HK-2 (cell line): ENCODE measurements around the gene NOL12.
"Not testable (repeated sequence)": the region's sequence is repeated elsewhere in the genome, so short reads cannot be mapped to it uniquely, and the experiment has no call there.

ENCODE experiments used
- DNase-seq: peaks from one replicate; pipeline ENCODE4 v3.0.0-alpha.2; 2018; ENCODE audit not compliant: unreplicated experiment

The NOL12 gene

DNA sequence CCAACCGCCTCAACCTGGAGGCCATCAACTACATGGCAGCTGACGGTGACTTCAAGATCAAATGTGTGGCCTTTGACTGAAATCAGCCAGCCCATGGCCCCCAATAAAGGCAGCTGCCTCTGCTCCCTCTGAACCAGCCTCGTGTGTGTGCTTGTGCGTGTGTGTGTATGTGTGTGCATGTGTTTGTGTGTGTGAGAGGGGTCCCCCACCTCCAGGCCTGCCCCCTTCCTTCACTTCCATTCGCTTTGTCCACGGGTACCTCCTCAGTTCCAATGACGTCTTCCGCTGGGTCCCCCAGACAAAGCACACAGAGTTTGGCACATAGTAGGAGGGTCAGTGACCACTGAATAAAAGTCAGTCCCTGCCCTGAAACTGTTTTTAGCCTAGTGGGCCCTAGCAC is 6.5 kb upstream of the NOL12 start:
- DNase-seq, result no peak

DNA sequence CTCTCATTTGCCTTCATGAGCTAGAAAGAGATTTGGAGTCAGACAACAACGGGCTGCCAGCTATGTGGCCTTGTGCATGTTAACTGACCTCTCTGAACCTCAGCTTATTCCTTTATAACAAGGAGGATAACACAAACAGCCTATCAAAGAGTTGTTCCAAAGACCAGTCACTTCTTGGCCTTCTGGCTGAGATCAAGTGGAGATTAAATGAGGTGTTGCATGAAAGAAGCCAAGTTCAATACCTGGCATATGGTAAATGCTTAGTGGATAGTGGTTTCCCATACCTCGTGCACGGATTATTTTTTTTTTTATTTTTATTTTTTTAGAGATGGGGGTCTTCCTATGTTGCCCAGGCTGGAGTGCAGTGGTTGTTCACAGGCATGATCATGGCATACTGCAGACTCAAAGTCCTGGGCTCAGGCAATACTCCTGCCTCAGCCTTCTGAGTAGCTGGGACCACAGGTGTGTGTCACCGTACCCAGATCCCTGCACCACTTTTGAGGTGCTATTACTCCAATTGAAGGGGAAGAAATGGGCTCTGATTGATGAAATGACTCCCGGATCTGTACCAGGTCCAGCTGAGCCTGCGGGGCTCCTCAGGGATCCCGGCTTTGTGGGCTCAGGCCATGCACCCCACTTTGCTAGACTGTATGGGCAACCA is 5.8 kb upstream of the NOL12 start:
- no peak for DNase-seq

DNA sequence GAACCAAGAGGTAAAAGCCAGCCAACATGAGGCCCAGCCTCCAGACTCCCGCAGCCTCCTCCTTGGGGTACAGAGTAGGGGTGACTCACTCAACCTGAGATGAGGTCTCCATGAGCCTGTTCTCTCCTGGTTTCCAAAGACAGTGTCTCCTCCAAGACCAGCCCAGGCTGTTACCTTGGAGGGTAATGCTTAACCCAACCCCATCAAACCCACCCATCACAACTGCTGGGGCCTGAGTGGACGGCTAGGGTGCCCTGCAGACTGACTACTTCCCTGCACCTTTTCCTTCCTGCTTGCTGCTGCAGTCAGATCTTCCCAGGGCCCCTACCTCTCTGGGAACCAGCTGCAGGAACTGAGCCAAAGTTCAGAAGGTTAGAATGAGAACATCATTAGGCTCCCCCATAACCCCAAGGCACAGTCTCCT is 5.1 kb upstream of the NOL12 start:
- no peak for DNase-seq

DNA sequence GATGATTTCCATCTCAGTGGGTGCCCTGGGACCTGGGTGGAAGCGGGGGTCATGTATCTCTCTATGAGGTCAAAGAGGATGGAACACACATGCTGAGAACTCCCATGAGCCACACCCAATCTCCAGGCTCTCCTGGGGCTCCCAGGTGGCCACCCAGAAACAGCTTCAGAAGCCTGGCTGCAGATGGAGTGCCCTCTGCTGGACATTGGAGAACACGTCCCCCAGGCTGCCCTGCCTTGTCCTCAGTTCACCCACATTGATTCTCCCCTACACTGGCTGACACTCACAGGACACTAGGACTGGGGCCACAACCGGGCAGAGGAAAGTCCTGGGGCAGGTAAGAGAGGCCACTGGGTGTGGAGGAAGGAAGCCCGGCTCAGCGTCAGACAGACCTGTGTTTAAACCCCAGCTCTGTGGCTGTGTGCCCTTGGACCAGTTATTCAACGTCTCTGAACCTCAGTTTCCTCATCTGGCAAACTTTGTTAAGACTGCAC is 4.5 kb upstream of the NOL12 start:
- DNase-seq, result peak; percentile 63

DNA sequence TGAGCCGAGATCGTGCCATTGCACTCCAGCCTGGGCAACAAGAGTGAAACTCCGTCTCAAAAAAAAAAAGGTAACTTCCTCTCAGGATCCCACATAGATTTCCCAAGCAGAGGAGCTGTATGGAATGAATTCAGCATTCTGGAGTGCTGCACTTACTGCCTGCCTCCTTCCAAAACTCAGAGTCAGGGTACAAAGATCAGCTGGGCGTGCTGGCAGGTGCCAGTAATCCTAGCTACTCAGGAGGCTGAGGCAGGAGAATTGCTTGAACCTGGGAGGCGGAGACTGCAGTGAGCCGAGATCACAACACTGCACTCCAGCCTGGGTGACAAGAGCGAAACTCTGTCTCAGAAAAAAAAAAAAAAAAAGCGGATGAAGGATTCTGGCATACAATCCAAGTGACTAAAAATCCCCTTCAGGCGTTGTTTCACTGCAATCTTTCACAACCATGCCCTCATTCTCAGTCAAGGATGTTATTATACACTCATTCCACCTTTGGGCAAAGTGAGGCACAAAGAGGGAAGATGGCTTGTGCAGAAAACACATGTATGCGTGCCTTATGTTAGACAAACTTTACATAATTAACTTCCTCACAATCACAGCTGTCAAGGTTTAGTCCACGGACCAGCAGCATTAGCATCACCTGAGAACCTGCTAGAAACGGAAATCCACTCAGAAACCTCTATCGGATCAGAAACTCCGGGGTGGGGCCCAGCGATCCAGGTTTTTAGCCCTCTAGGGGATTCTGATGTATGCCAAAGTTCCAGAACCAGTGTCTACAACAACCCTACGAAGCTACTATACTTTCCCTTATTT is 1.1 kb upstream of the NOL12 start:
- DNase-seq, result no peak

DNA sequence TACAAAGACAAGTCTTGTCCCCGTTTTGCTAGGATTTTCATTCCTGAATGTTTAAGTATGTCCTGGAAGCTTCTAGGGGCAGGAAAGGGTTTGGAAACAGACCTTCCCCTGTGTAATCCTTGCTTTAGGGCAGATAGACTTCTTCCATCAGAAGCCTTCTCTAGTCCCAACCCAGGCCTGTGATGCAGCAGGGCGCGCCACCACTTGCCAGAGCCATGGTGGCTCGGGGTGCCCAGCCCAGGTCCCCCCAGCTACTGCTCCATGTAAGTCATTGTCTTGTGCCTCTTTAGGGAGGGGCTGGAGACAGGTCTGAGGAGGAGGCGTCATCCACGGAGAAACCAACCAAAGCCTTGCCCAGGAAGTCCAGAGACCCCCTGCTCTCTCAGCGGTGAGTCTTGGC is 4.3 kb downstream of the NOL12 start:
- no peak for DNase-seq

DNA sequence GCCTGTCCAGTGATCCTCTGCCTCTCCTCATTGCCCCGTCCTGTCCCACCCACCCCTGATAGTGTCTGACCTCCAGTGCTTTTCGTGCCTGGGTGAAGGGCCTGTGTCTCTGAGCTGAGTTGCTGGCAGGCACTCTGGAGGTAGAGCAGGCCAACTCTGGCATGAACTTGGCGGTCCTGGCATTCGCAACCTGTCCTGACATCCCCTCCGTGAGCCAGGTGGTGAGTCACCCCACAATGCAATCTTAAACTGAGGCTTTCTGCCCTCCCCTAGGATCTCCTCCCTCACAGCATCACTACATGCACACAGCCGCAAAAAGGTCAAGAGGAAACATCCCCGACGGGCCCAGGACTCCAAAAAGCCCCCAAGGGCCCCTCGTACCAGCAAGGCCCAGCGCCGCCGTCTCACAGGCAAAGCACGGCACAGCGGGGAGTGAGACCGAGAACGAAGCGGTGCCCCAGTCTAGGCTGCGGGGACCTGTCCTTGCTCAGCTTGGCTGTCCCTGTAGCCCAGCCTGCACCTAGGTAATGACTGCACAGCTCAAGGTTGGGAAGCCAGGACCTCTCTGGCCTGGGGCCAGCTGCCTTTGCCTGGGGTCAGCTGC is 4.9 kb downstream of the NOL12 start:
- no peak for DNase-seq

DNA sequence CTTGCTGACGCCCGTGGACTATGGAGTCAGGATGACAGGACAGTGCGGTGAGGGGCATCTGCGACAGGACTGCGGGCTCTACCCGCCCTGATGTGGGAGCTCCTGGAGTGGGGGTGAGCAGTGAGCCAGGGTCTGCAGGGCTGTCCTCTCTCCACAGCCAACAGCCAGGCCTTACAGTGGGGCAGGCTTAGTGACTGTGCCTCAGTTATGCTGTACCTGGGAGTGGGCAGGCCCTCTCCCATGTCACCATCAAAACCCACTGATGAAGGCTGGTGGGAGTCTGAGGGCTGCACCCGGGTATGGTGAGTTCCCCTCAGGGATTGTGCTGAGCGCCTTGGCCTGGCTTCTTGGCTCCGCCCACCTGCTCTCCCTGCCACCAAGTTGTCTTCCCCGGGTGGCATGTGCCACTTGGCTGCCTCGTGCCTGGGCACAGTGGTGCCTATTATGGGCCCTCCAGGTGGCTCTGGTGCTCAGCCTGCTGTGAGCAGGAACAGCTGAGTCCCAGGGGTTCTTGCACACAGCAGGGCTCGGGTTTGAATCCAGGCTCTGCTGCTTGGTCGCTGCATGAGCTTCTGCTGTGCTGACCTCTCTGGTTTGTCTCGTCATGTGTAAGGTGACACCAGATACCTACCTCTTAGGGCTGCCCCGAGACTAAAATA is 6.6 kb downstream of the NOL12 start:
- no peak for DNase-seq

DNA sequence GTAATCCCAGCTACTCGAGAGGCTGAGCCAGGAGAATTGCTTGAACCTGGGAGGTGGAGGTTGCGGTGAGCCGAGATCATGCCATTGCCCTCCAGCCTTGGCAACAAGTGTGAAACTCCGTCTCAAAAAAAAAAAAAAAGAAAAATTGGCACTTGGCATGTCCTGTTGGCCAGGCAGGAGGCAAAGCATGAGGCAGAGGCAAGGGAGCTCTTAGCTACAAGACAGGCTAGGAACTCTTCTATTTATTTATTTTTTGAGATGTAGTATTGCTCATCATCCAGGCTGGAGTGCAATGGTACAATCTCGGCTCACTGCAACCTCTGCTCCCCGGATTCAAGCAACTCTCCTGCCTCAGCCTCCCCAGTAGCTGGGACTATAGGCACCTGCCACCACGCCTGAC is 8.0 kb downstream of the NOL12 start:
- DNase-seq, result not testable (repeated sequence)

DNA sequence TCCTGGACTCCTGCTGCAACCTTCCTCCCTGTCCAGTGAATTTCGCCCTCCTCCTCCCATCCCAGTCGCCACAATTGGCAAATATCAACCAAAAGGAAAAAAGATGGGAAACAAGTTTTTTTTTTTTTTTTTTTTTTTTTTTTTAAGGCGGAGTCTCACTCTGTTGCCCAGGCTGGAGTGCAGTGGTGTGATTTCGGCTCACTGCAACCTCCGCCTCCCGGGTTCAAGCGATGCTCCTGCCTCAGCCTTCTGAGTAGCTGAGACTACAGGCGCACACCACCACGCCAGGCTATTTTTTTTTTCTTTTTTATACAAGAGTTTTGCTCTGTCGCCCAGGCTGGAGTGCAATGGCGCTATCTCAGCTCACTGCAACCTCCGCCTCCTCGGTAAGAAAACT is 10.1 kb downstream of the NOL12 start:
- not testable (repeated sequence) for DNase-seq

DNA sequence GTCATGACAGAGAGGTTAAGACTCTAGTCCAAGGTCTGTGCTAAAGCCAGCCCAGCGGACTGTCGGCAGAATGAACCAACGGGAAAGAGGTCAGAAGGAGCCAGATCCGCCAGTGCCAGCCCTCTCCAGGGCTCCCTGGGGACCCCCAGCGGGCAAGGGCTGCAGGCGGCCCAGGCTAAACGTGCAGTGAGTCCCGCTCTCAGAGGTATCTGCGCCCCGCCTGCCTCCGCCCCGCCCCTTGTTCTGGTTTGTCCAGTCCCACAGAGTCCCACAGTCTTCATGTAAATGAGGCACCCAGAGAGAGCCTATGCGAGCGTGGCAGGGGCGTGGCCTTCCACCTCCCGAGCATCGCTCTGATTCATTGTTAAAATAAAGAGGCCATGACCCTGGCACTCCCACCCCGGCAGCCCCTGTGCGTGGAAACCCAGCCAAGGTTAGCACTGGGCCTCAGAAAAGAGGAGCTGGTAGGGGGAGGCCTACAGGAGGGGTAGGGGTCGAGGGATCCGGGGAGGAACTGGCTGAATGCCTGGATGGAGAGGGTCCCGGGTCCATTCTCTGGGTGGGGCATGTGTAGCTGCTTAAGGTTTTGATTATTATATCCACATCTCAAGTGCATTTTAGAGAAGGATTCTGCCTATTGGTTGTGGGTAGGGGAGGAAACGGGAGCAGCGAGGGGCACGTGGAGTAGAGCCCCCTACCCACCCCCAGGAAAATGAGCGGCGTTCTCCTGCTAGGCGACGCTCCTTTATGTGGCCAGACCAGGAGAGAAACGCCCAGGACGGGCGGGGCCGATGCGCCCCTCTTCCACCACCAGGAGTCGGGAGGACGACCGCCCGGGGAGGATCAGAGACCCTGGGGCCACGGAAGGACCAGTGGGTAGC is 10.8 kb downstream of the NOL12 start, which contains the start of gene TRIOBP:
TRIOBP (plus strand) TSS at position 392 of the 881 bp plus-strand sequence. CDS start 4,318 bp downstream, outside the sequence.
- DNase-seq, result peak; percentile 96

DNA sequence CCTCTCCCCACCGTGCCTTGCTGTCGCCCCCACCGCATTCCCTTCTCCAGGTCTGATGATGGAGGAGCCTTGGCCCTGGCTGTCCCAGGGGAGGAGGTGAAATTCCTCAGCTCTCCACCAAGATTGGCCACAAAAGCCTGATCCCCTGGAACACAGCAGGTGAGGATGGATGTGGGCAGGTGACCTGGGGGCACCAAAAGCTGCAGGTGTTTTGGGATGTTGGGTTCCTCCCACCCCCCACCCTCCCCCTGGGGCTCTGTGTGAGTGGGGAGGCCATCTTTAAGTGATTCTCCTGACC is 11.3 kb downstream of the NOL12 start:
- no peak for DNase-seq

DNA sequence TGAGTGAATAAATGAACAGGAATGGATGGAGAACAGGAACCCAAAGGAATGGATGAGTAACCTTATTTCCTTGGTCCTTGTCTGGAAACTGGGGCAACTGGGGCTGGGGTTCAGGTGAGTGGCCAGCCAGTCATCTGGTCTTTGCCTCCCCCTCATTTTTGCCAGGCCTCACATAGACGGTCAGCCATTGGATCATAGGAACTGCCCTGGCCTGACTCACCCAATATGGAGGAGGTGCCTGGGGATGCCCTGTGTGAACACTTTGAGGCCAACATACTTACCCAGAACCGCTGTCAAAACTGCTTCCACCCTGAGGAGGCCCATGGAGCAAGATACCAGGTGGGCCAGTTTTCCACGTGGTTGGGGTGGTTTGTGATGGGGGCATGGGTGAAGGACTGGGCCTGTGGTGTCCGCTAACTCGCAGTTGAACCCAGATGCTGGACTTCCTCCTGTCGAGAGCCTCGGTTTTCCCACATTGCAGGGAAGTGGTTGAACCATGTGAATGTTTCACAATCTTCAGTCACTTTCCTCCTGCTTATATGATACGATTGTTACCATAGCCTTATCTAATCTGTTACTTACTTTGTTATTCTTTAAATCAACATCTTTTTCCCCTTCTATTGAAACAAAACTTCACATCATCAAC is 15.1 kb downstream of the NOL12 start:
- no peak for DNase-seq

DNA sequence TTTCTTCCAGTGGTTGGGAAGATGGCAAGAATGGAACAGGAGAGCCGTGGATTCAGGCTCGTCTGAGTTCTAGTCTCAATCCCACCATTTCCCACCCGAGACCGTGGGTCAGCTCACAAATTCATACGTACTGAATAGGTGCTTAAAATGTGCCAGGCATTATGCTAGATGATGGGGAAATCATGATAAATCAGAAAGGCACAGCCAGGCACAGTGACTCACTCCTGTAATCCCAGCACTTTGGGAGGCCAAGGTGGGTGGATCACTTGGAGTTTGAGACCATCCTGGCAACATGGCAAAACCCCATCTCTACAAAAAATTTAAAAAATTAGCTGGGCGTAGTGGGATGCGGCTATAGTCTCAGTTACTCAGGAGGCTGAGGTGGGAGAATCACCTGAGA is 17.8 kb downstream of the NOL12 start:
- DNase-seq, result no peak

DNA sequence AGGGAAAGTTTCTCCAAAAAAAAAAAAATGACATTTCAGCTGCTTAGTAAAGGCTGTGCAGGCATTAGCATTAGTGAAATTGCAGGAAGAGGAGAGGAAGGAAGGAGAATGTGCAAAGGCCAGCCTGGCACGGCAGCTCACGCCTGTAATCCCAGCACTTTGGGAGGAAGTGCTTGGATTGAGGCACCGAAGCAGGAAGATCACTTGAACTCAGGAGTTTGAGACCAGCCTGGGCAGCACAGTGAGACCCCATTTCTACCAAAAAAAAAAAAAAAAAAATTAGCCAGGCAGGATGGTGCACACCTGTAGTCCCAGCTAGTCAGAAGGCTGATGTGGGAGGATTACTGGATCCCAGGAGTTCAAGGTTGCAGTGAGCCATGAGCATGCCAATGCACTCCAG is 18.5 kb downstream of the NOL12 start:
- no peak for DNase-seq

DNA sequence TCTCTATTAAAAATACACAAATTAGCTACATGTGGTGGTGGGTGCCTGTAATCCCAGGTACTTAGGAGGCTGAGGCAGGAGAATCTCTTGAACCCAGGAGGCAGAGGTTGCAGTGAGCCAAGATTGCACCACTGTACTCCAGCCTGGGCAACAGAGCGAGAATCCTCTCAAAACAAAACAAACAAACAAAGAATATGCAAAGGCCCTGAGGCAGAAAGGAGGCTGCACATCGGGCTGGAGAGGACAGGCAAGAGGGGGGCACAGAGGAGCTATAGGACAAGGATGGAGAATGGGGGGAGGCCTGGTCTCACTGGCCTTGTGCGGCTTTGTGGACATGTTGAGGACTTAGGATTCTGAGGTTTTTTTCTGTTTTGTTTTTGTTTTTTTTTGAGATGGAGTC is 19.1 kb downstream of the NOL12 start:
- DNase-seq, result no peak

DNA sequence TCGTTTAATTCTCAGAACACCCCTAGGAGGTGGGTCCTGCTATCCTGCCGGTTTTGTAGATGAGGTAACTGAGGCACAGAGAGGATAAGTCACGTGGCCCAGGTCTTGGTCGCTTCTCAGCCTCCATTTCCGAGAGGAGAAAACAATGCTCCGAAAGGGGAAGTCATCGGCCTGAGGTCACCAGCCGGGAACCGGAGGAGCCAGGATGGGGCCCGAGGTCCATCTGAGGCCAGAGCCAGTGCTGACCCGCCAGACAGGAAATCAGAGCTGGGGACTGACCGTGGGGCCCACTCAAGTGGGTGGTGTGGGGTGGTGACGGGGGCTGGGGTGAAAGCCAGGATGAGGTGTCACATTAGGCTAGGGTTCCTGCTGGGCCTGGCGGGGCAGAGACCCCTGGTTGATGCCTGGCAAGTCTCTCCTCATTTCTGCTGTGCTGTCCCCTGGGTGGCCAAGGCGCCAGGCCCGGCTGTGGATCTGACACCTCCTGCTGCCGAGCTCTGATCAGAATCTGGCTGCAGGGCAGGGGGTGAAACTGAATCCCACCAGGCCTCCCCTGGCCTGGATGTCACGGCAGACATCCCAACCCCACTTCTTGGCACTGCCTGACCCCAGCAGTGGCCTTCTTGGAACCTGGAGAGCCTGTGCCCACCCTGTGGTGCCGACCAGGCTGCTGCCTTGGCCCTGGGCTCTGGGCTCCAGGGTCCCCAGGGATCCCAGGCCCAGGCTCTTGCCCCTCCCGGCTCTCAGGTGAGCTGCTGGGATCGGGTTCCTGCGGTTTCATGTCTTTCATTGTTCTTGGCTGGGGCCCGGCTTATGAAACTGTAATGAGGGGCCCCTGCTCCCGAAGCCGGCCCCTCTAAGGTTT is 22.7 kb downstream of the NOL12 start:
- DNase-seq, result no peak

DNA sequence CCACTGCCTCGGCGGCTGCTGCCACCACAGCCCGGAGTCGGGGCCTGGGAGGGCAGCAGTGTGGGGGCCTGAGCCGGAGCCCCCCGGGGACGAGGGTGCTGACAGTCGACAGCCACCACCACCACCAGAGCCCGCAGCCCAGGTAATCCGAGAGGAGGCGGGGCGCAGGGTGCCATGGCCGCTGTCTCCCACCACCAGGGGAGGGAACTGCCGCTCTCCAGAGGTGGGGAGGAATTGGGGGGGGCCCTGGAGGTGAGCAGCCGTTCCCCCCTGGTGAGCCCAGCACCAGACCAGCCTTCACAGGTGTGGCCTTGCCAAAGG is 23.3 kb downstream of the NOL12 start:
- no peak for DNase-seq

DNA sequence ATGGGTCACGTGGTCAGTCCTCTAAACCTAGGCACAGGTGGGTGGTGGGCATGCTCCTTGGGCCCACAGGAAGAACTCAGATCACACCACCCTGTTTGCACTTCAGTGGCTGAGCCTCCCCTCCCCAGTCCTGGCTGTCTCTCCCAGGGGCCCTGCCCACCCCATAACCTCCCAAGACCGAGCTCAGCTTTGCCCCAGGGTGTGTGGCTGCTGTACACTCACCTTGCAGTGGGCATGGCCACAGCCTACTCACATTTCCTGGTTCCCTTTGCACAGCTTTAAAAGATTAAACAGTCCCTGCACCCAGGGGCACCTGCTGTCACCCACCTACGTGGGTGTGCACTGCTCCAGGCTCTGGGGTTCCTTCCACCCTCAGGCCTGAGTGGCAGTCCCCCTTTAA is 24.5 kb downstream of the NOL12 start:
- DNase-seq, result no peak

DNA sequence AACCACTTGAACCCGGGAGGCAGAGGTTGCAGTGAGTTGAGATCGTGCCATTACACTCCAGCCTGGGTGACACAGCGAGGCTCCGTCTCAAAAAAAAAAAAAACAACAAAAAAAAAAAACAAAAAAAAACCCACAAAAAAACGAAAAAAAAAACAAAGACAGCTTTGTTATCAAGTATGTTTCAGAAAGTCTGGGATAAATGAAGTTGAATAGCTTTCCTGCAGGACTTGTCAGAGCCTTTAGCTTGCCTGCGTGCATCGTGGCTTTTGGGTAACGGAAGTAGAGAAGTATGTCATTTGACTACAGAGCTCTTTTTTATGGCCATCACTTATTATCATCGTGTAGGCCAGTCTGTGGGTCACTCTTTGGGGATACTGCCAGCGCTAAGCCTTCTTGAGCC is 25.3 kb downstream of the NOL12 start:
- DNase-seq, result no peak
